HCT116 (cell line): Measurements from ENCODE around the gene TPGS1.

Experiments used
- CEBPB ChIP-seq: IDR thresholded peaks from 2 replicates; pipeline ENCODE4 v1.6.1; 2012; ENCODE audit warnings: low read depth
- EGR1 ChIP-seq: IDR thresholded peaks from 2 replicates; pipeline ENCODE4 v1.6.1; 2012; ENCODE audit warnings: low read depth
- EZH2 ChIP-seq: fragments of 200-600 bp; sonication (generic); IDR thresholded peaks from 2 replicates; pipeline ENCODE4 v1.6.1; 2017; ENCODE audit warnings: antibody characterized with exemption, mixed run types
- POLR2A ChIP-seq: IDR thresholded peaks from 2 replicates; pipeline ENCODE4 v1.7.0; 2011; ENCODE audit warnings: borderline replicate concordance; ENCODE audit not compliant: insufficient read depth, insufficient read length; ENCODE audit errors: extremely low read depth
- POLR2AphosphoS5 ChIP-seq: IDR thresholded peaks from 2 replicates; pipeline ENCODE4 v1.6.1; 2011; ENCODE audit warnings: mild to moderate bottlenecking, low read depth, low read length, moderate library complexity
- YY1 ChIP-seq: IDR thresholded peaks from 2 replicates; pipeline ENCODE4 v1.6.1; 2011; ENCODE audit warnings: low read length, low read depth, moderate library complexity, mild to moderate bottlenecking; ENCODE audit not compliant: insufficient replicate concordance; ENCODE audit errors: extremely low read depth
- TF ChIP-seq, protein P1 (sequence below), 3 experiments: fragments of 200-600 bp in 1 of 3; sonication (generic) in 1 of 3; IDR thresholded peaks in 2 of 3; conservative IDR thresholded peaks in 1 of 3; 2 replicates each; pipeline ENCODE4 v1.5.1; 2012 to 2017; ENCODE audit warnings: low read depth in 2 of 3, low read length in 2 of 3, antibody characterized with exemption in 1 of 3, borderline replicate concordance in 1 of 3, control low read depth in 1 of 3, mild to moderate bottlenecking in 1 of 3, mixed read lengths in 1 of 3, mixed run types in 1 of 3, moderate library complexity in 1 of 3; ENCODE audit not compliant: insufficient read depth in 1 of 3
- TF ChIP-seq, protein P2 (sequence below): IDR thresholded peaks from 2 replicates; pipeline ENCODE4 v1.6.1; 2012
- TF ChIP-seq, protein P3 (sequence below): IDR thresholded peaks from 2 replicates; pipeline ENCODE4 v1.6.1; 2012; ENCODE audit warnings: low read depth
- TF ChIP-seq, protein P4 (sequence below): IDR thresholded peaks from 2 replicates; pipeline ENCODE4 v1.6.1; 2011; ENCODE audit warnings: mild to moderate bottlenecking, low read length, moderate library complexity; ENCODE audit not compliant: insufficient replicate concordance; ENCODE audit errors: extremely low read depth

DNA sequence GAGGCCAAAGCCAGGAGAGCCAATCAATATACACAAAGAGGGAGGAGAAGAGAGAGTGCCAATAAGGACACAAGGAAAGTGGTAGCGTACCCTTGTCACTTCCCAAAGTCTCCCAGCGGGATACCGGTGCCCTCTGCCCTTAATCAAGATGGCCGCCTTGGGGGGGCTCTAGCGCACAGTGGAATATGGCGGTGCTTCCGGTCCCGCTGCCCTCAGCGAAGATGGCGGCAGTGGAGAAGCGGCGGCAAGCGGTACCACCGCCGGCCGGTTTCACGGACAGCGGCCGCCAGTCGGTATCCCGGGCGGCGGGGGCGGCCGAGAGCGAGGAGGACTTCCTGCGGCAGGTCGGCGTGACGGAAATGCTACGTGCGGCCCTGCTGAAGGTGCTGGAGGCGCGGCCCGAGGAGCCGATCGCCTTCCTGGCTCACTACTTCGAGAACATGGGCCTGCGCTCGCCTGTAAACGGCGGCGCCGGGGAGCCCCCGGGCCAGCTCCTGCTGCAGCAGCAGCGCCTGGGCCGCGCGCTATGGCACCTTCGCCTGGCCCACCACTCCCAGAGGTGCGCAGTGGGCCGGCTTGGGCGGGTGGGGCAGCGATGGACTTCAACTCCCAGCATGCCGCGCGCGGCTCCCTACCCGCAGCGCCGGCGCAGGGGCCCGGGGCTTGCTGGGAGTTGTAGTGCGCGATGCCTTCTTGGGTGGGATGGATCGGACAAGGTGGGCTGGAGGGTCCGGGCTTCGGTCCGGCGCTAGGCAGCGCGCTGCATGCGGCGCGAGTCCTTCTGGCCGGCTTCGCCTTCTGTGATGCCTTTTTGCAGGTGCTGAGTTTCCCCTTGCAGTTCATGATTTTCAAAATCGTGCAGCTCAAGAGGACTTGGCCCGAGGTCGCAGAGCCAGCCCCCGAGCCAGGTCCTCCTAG is at the start of gene TPGS1:
- TF ChIP-seq, protein P1, sequence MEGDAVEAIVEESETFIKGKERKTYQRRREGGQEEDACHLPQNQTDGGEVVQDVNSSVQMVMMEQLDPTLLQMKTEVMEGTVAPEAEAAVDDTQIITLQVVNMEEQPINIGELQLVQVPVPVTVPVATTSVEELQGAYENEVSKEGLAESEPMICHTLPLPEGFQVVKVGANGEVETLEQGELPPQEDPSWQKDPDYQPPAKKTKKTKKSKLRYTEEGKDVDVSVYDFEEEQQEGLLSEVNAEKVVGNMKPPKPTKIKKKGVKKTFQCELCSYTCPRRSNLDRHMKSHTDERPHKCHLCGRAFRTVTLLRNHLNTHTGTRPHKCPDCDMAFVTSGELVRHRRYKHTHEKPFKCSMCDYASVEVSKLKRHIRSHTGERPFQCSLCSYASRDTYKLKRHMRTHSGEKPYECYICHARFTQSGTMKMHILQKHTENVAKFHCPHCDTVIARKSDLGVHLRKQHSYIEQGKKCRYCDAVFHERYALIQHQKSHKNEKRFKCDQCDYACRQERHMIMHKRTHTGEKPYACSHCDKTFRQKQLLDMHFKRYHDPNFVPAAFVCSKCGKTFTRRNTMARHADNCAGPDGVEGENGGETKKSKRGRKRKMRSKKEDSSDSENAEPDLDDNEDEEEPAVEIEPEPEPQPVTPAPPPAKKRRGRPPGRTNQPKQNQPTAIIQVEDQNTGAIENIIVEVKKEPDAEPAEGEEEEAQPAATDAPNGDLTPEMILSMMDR (IDR thresholded peaks at IDR 0.05 in 2 of 3, conservative IDR thresholded peaks at IDR 0.05 in 1 of 3; ENCODE audit: borderline replicate concordance in 1 of 3, insufficient read depth in 1 of 3, low read depth in 2 of 3, low read length in 2 of 3) = no peak
- TF ChIP-seq, protein P2, sequence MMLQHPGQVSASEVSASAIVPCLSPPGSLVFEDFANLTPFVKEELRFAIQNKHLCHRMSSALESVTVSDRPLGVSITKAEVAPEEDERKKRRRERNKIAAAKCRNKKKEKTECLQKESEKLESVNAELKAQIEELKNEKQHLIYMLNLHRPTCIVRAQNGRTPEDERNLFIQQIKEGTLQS = no peak
- TF ChIP-seq POLR2AphosphoS5 = peak; percentile 64
- no peak for TF ChIP-seq CEBPB
- TF ChIP-seq EZH2 = no peak
- TF ChIP-seq POLR2A = peak; percentile 23
- TF ChIP-seq EGR1 = peak; percentile 98
- TF ChIP-seq, protein P3, sequence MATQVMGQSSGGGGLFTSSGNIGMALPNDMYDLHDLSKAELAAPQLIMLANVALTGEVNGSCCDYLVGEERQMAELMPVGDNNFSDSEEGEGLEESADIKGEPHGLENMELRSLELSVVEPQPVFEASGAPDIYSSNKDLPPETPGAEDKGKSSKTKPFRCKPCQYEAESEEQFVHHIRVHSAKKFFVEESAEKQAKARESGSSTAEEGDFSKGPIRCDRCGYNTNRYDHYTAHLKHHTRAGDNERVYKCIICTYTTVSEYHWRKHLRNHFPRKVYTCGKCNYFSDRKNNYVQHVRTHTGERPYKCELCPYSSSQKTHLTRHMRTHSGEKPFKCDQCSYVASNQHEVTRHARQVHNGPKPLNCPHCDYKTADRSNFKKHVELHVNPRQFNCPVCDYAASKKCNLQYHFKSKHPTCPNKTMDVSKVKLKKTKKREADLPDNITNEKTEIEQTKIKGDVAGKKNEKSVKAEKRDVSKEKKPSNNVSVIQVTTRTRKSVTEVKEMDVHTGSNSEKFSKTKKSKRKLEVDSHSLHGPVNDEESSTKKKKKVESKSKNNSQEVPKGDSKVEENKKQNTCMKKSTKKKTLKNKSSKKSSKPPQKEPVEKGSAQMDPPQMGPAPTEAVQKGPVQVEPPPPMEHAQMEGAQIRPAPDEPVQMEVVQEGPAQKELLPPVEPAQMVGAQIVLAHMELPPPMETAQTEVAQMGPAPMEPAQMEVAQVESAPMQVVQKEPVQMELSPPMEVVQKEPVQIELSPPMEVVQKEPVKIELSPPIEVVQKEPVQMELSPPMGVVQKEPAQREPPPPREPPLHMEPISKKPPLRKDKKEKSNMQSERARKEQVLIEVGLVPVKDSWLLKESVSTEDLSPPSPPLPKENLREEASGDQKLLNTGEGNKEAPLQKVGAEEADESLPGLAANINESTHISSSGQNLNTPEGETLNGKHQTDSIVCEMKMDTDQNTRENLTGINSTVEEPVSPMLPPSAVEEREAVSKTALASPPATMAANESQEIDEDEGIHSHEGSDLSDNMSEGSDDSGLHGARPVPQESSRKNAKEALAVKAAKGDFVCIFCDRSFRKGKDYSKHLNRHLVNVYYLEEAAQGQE = no peak
- TF ChIP-seq YY1 = peak; percentile 100
- TF ChIP-seq, protein P4, sequence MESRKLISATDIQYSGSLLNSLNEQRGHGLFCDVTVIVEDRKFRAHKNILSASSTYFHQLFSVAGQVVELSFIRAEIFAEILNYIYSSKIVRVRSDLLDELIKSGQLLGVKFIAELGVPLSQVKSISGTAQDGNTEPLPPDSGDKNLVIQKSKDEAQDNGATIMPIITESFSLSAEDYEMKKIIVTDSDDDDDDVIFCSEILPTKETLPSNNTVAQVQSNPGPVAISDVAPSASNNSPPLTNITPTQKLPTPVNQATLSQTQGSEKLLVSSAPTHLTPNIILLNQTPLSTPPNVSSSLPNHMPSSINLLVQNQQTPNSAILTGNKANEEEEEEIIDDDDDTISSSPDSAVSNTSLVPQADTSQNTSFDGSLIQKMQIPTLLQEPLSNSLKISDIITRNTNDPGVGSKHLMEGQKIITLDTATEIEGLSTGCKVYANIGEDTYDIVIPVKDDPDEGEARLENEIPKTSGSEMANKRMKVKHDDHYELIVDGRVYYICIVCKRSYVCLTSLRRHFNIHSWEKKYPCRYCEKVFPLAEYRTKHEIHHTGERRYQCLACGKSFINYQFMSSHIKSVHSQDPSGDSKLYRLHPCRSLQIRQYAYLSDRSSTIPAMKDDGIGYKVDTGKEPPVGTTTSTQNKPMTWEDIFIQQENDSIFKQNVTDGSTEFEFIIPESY = no peak
